GM12872 (cell line): Measurements from ENCODE around the gene TAS2R31.
"Not testable (repeated sequence)": the region's sequence is repeated elsewhere in the genome, so short reads cannot be mapped to it uniquely, and the experiment has no call there.

Experiments used
- CTCF ChIP-seq: IDR thresholded peaks from 3 replicates; pipeline ENCODE4 v1.5.1; 2011; ENCODE audit warnings: low read depth, mild to moderate bottlenecking, low read length, moderate library complexity; ENCODE audit not compliant: insufficient read depth

The TAS2R31 gene

GRCh38 chr12:11031307-11031706 is at the start of gene TAS2R31:
TAS2R31 (minus strand) TSS chr12:11031407; CDS start chr12:11031335, 72 bp downstream.
- TF ChIP-seq CTCF = no peak

- TF ChIP-seq CTCF = no peak
Measured at GRCh38 chr12:11078246-11078645, 47.0 kb upstream of the TAS2R31 start.

GRCh38 chr12:11075642-11076041 is 44.4 kb upstream of the TAS2R31 start:
- no peak for TF ChIP-seq CTCF

- TF ChIP-seq CTCF = no peak
Measured at GRCh38 chr12:11071414-11071813, 40.2 kb upstream of the TAS2R31 start.

- TF ChIP-seq CTCF = no peak
Measured at GRCh38 chr12:11070999-11071398, 39.8 kb upstream of the TAS2R31 start.

- TF ChIP-seq CTCF = no peak
Measured at GRCh38 chr12:11069854-11070365, 38.7 kb upstream of the TAS2R31 start.

- no peak for TF ChIP-seq CTCF
Measured at GRCh38 chr12:11067514-11067913, 36.3 kb upstream of the TAS2R31 start.

GRCh38 chr12:11062194-11062593 is 31.0 kb upstream of the TAS2R31 start, which contains the start of gene TAS2R46:
TAS2R46 (minus strand) TSS chr12:11062294; CDS start chr12:11062294, 0 bp downstream.
- not testable (repeated sequence) for TF ChIP-seq CTCF
